ENCODE measurements around the gene TM4SF18.

DNA sequence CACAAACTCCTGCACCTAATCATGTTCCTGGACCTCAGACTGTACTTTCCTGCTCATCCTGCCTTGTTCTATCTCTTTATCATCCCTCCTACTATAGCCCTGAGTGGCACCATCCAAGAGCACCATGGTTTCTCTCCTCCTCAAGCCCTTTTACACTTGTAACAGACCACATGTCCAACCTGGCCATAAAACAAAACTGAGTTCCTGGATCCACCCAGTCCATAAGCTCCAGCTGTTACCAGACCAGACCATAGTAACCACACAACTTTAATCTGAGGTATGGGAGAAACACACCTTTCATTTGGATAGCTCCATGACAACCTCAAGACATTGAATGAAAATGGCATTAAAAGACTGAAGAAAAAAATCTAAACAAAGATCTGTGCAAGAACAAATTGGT lies 9.1 kb downstream of the TM4SF18 start:
- TF ChIP-seq, protein P1, sequence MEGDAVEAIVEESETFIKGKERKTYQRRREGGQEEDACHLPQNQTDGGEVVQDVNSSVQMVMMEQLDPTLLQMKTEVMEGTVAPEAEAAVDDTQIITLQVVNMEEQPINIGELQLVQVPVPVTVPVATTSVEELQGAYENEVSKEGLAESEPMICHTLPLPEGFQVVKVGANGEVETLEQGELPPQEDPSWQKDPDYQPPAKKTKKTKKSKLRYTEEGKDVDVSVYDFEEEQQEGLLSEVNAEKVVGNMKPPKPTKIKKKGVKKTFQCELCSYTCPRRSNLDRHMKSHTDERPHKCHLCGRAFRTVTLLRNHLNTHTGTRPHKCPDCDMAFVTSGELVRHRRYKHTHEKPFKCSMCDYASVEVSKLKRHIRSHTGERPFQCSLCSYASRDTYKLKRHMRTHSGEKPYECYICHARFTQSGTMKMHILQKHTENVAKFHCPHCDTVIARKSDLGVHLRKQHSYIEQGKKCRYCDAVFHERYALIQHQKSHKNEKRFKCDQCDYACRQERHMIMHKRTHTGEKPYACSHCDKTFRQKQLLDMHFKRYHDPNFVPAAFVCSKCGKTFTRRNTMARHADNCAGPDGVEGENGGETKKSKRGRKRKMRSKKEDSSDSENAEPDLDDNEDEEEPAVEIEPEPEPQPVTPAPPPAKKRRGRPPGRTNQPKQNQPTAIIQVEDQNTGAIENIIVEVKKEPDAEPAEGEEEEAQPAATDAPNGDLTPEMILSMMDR (IDR thresholded peaks at IDR 0.05; ENCODE audit: poor library complexity): no peak
- TF ChIP-seq EZH2 (IDR thresholded peaks at IDR 0.05; ENCODE audit: borderline replicate concordance) (no peak), EZH2phosphoT487 (IDR thresholded peaks at IDR 0.05; ENCODE audit: low read depth, severe bottlenecking, unreplicated experiment) (no peak)

All from hepatocyte (in vitro differentiated cells).